Astrocyte (in vitro differentiated cells and primary cell): ENCODE measurements around the gene SLC12A8. TPM values are rescaled to one million over a fixed set of nuclear protein-coding genes. Genes with fewer than 3 reads are reported as not detected.

Experiments
- DNase-seq: peaks from one replicate; pipeline ENCODE4 v3.0.0-alpha.2; 2010; ENCODE audit warnings: low read depth
- FAIRE-seq: peaks from 2 replicates; lab custom pipeline; 2011; peaks lifted over from hg19 to GRCh38; lab: Jason Lieb, UNC
- H2AFZ ChIP-seq: 2 replicates; pipeline ENCODE4 v1.6.0; 2012; ENCODE audit warnings: low read depth, low read length, inconsistent platforms
- H3K27ac ChIP-seq: 2 replicates; pipeline ENCODE4 v1.5.1; 2011; ENCODE audit warnings: low read depth, low read length, inconsistent platforms
- H3K27me3 ChIP-seq: 2 replicates; pipeline ENCODE4 v1.6.0; 2011; ENCODE audit warnings: low read length, inconsistent platforms; ENCODE audit not compliant: insufficient read depth
- H3K36me3 ChIP-seq: 2 replicates; pipeline ENCODE4 v1.5.1; 2011; ENCODE audit warnings: low read length, inconsistent platforms; ENCODE audit not compliant: insufficient read depth
- H3K4me1 ChIP-seq: 2 replicates; pipeline ENCODE4 v1.5.1; 2011; ENCODE audit warnings: low read length, inconsistent platforms; ENCODE audit not compliant: insufficient read depth
- H3K4me2 ChIP-seq: 2 replicates; pipeline ENCODE4 v1.6.0; 2012; ENCODE audit warnings: low read length, inconsistent platforms
- H3K4me3 ChIP-seq: 2 replicates; pipeline ENCODE4 v1.5.1; 2011; ENCODE audit warnings: low read depth, mild to moderate bottlenecking, low read length, inconsistent platforms; ENCODE audit not compliant: insufficient read depth
- H3K79me2 ChIP-seq: 2 replicates; pipeline ENCODE4 v1.6.0; 2012; ENCODE audit warnings: mild to moderate bottlenecking, low read length, inconsistent platforms; ENCODE audit not compliant: insufficient read depth
- H3K9ac ChIP-seq: 2 replicates; pipeline ENCODE4 v1.6.0; 2012; ENCODE audit warnings: mild to moderate bottlenecking, low read length, inconsistent platforms
- H3K9me3 ChIP-seq: 2 replicates; pipeline ENCODE4 v1.5.1; 2012; ENCODE audit warnings: low read depth, mild to moderate bottlenecking, low read length, inconsistent platforms; ENCODE audit not compliant: insufficient read depth
- H4K20me1 ChIP-seq: 2 replicates; pipeline ENCODE4 v1.6.0; 2012; ENCODE audit warnings: low read length, inconsistent platforms; ENCODE audit not compliant: insufficient read depth
- H3K27ac Mint-ChIP-seq: one replicate; pipeline ENCODE4 v1.8.0; 2021; ENCODE audit warnings: mild to moderate bottlenecking, mixed read lengths; ENCODE audit not compliant: unreplicated experiment
- H3K27me3 Mint-ChIP-seq: one replicate; pipeline ENCODE4 v1.8.0; 2021; ENCODE audit warnings: low read depth, mixed read lengths; ENCODE audit not compliant: unreplicated experiment
- H3K36me3 Mint-ChIP-seq: one replicate; pipeline ENCODE4 v1.8.0; 2021; ENCODE audit warnings: low read depth, mixed read lengths; ENCODE audit not compliant: unreplicated experiment
- H3K4me1 Mint-ChIP-seq: one replicate; pipeline ENCODE4 v1.8.0; 2021; ENCODE audit warnings: low read depth, mixed read lengths; ENCODE audit not compliant: unreplicated experiment
- H3K4me3 Mint-ChIP-seq: one replicate; pipeline ENCODE4 v1.8.0; 2021; ENCODE audit warnings: mild to moderate bottlenecking, moderate library complexity, mixed read lengths; ENCODE audit not compliant: unreplicated experiment
- H3K9me3 Mint-ChIP-seq: one replicate; pipeline ENCODE4 v1.8.0; 2021; ENCODE audit warnings: mild to moderate bottlenecking, mixed read lengths; ENCODE audit not compliant: unreplicated experiment
- EZH2 ChIP-seq: IDR thresholded peaks from 2 replicates; pipeline ENCODE4 v1.6.1; 2012; ENCODE audit warnings: mild to moderate bottlenecking, low read length, inconsistent platforms; ENCODE audit not compliant: insufficient read depth
- total RNA-seq: library from RNA; stranded (reverse); gene quantifications from 2 replicates; pipeline ENCODE4 v1.2.1, GENCODE V29; 2021
- TF ChIP-seq, protein P1 (sequence below): IDR thresholded peaks from 2 replicates; pipeline ENCODE4 v1.5.1; 2011; ENCODE audit warnings: low read depth, mild to moderate bottlenecking, inconsistent platforms, low read length, moderate library complexity; ENCODE audit not compliant: insufficient read depth

SLC12A8 gene
- total RNA-seq, 1 donor from 2014 or later, result 4.2 TPM

DNA sequence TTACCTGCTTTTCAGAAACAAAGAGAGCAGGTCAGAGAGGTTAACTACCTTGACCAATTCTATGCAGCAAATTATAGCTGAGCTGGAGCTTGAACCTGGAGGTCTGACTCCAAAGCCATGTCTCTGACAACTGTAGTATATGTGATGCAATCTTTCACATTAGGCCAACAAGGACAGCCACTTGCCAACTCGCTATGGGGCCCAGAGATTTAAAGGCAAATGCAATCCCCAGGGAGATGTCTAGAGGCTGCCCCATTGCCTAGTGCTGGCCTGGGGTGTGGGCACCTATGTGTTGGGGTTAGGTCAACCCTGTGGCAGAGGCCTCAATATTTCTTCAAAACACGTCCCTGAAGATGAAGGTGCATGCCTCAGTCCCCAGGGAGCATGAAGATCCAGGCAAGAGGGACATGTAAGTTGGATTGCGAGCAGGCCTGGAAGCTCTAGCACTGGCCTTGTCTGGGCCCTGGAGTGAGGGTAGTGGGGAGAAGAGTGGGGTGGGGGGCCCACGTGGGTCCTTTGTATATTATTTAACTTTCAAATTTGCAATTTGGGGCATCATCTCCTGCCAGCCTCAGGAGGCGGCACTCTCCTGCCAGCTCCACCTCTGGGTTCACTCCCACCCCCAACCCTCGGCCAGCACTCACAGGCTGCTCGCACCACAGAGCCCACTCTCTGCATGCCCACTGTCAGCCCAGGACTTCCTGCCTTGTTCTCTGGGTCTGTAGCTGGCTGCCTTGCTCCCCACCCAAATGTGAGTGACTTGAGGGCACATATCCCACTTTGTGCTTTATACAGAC is 64.3 kb downstream of the SLC12A8 start:
- Histone ChIP-seq H3K9ac (no peak overlapping the region), H2AFZ (no peak overlapping the region), H4K20me1 (no peaks in the 10 kb centered on the region), H3K9me3 (no peaks in the 10 kb centered on the region), H3K4me2 (peak overlapping the region; percentile 45), H3K27me3 (no peaks in the 10 kb centered on the region), H3K27ac (no peak overlapping the region), H3K4me1 (peaks cover 30% of the 10 kb centered on the region), H3K79me2 (no peaks in the 10 kb centered on the region), H3K4me3 (no peak overlapping the region), H3K36me3 (no peaks in the 10 kb centered on the region)
- H3K27me3 Mint-ChIP-seq, result no peaks in the 10 kb centered on the region
- no peaks in the 10 kb centered on the region for H3K36me3 Mint-ChIP-seq
- FAIRE-seq (no peak), DNase-seq (no peak)
- peaks cover 23% of the 10 kb centered on the region for H3K4me1 Mint-ChIP-seq
- TF ChIP-seq, protein P1, sequence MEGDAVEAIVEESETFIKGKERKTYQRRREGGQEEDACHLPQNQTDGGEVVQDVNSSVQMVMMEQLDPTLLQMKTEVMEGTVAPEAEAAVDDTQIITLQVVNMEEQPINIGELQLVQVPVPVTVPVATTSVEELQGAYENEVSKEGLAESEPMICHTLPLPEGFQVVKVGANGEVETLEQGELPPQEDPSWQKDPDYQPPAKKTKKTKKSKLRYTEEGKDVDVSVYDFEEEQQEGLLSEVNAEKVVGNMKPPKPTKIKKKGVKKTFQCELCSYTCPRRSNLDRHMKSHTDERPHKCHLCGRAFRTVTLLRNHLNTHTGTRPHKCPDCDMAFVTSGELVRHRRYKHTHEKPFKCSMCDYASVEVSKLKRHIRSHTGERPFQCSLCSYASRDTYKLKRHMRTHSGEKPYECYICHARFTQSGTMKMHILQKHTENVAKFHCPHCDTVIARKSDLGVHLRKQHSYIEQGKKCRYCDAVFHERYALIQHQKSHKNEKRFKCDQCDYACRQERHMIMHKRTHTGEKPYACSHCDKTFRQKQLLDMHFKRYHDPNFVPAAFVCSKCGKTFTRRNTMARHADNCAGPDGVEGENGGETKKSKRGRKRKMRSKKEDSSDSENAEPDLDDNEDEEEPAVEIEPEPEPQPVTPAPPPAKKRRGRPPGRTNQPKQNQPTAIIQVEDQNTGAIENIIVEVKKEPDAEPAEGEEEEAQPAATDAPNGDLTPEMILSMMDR, result no peak
- no peak for TF ChIP-seq EZH2
- H3K9me3 Mint-ChIP-seq, result no peaks in the 10 kb centered on the region
- no peak overlapping the region for H3K4me3 Mint-ChIP-seq
- no peak overlapping the region for H3K27ac Mint-ChIP-seq

DNA sequence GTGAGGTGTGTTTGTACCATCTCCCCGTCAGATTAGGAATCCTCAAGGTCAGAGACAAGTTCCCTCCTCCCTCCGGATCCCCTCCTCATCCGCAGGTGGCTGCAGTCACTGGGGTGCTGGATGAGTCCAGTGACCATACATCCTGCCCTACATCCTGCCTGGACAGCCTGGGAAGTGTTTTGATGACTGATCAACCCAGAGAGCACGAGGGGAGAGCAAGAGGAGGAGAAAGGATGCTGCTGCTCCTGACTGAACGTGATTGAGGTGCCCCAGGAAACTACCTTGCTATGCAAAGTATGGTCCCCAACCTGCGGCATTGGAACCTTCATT is 65.1 kb downstream of the SLC12A8 start:
- H3K4me1 Mint-ChIP-seq, result peaks cover 25% of the 10 kb centered on the region
- no peak overlapping the region for H3K27ac ChIP-seq
- FAIRE-seq (no peak), DNase-seq (no peak)
- no peaks in the 10 kb centered on the region for H3K9me3 ChIP-seq
- H3K9me3 Mint-ChIP-seq, result no peaks in the 10 kb centered on the region
- H3K4me3 Mint-ChIP-seq, result no peak overlapping the region
- H3K36me3 ChIP-seq, result no peaks in the 10 kb centered on the region
- no peak overlapping the region for H2AFZ ChIP-seq
- H3K9ac ChIP-seq, result no peak overlapping the region
- no peaks in the 10 kb centered on the region for H3K36me3 Mint-ChIP-seq
- H3K79me2 ChIP-seq, result no peaks in the 10 kb centered on the region
- peaks cover 4% of the 10 kb centered on the region for H3K27me3 Mint-ChIP-seq
- H3K4me1 ChIP-seq, result peaks cover 36% of the 10 kb centered on the region
- peak overlapping the region; percentile 34 for H3K27ac Mint-ChIP-seq
- H3K4me3 ChIP-seq, result no peak overlapping the region
- TF ChIP-seq, protein P1, result no peak
- TF ChIP-seq EZH2, result no peak
- H3K4me2 ChIP-seq, result no peak overlapping the region
- no peaks in the 10 kb centered on the region for H3K27me3 ChIP-seq
- no peaks in the 10 kb centered on the region for H4K20me1 ChIP-seq
